Neural cell (in vitro differentiated cells): ENCODE measurements around the gene KLHDC4. TPM values are rescaled to one million over a fixed set of nuclear protein-coding genes. Genes with fewer than 3 reads are reported as not detected.
"Not testable (repeated sequence)": the region's sequence is repeated elsewhere in the genome, so short reads cannot be mapped to it uniquely, and the experiment has no call there.

Experiments used
- H2AFZ ChIP-seq: fragments of 200-600, 300-800 bp; sonication (generic), shearing (Covaris generic); 2 replicates; pipeline ENCODE4 v1.6.0; 2014; ENCODE audit warnings: low read depth, mild to moderate bottlenecking, antibody characterized with exemption, low read length, moderate library complexity
- H3F3A ChIP-seq: fragments of 200-600 bp; shearing (Covaris generic); 2 replicates; pipeline ENCODE4 v1.6.1; 2016; ENCODE audit warnings: mild to moderate bottlenecking, moderate library complexity, mixed read lengths, antibody characterized with exemption, low read length; ENCODE audit not compliant: insufficient read depth, poor library complexity, severe bottlenecking
- H3K27ac ChIP-seq: fragments of 200-600, 300-800 bp; sonication (generic), shearing (Covaris generic); 2 replicates; pipeline ENCODE4 v1.5.1; 2014; ENCODE audit warnings: mild to moderate bottlenecking, low read length, moderate library complexity
- H3K27me3 ChIP-seq: fragments of 300-800, 200-600 bp; sonication (generic), shearing (Covaris generic); 2 replicates; pipeline ENCODE4 v1.6.0; 2014; ENCODE audit warnings: mild to moderate bottlenecking, low read depth, low read length, moderate library complexity; ENCODE audit not compliant: insufficient read depth
- H3K36me3 ChIP-seq: fragments of 300-800, 200-600 bp; sonication (generic), shearing (Covaris generic); 2 replicates; pipeline ENCODE4 v1.5.1; 2014; ENCODE audit warnings: mild to moderate bottlenecking, antibody characterized with exemption, low read length, moderate library complexity; ENCODE audit not compliant: insufficient read depth
- H3K4me2 ChIP-seq: fragments of 300-800, 200-600 bp; sonication (generic), shearing (Covaris generic); 2 replicates; pipeline ENCODE4 v1.6.0; 2014; ENCODE audit warnings: mild to moderate bottlenecking, low read length
- H3K4me3 ChIP-seq: fragments of 300-800, 200-600 bp; sonication (generic), shearing (Covaris generic); 2 replicates; pipeline ENCODE4 v1.5.1; 2014; ENCODE audit warnings: mild to moderate bottlenecking, low read length, moderate library complexity
- H3K79me2 ChIP-seq: fragments of 200-600 bp; shearing (Covaris generic); replicated peaks from 2 replicates; pipeline ENCODE4 v1.6.0; 2014; ENCODE audit warnings: mild to moderate bottlenecking, low read length, moderate library complexity; ENCODE audit not compliant: insufficient read depth
- H3K9ac ChIP-seq: fragments of 300-800, 200-600 bp; sonication (generic), shearing (Covaris generic); 2 replicates; pipeline ENCODE4 v1.6.1; 2016; ENCODE audit warnings: mild to moderate bottlenecking, low read length, mixed read lengths
- H3K9me2 ChIP-seq: fragments of 200-600 bp; shearing (Covaris generic); 2 replicates; pipeline ENCODE4 v1.6.1; 2016; ENCODE audit warnings: mild to moderate bottlenecking, low read length, mixed read lengths; ENCODE audit not compliant: insufficient read depth
- H3K9me3 ChIP-seq: fragments of 200-600, 300-800 bp; sonication (generic), shearing (Covaris generic); 2 replicates; pipeline ENCODE4 v1.6.1; 2016; ENCODE audit warnings: mild to moderate bottlenecking, mixed run types, low read length, moderate library complexity, mixed read lengths
- H4K20me1 ChIP-seq: fragments of 200-600 bp; shearing (Covaris generic); 2 replicates; pipeline ENCODE4 v1.6.1; 2016; ENCODE audit warnings: mild to moderate bottlenecking, mixed run types; ENCODE audit not compliant: insufficient read depth
- CTCF ChIP-seq: fragments of 450-650 bp; IDR thresholded peaks from 2 replicates; pipeline ENCODE4 v1.5.1; 2014; ENCODE audit warnings: antibody characterized with exemption, mild to moderate bottlenecking, moderate library complexity; ENCODE audit not compliant: poor library complexity, severe bottlenecking
- EP300 ChIP-seq: fragments of 450-650 bp; conservative IDR thresholded peaks from 2 replicates; pipeline ENCODE4 v1.6.1; 2014; ENCODE audit warnings: antibody characterized with exemption, mild to moderate bottlenecking, moderate library complexity; ENCODE audit not compliant: poor library complexity, severe bottlenecking
- EZH2 ChIP-seq: fragments of 200-600, 300-800 bp; shearing (Covaris generic), sonication (generic); IDR thresholded peaks from 2 replicates; pipeline ENCODE4 v1.6.1; 2014; ENCODE audit warnings: antibody characterized with exemption, low read length, borderline replicate concordance, mild to moderate bottlenecking; ENCODE audit not compliant: insufficient read depth, poor library complexity, severe bottlenecking
- MXI1 ChIP-seq: fragments of 450-650 bp; conservative IDR thresholded peaks from 2 replicates; pipeline ENCODE4 v1.6.1; 2014; ENCODE audit warnings: antibody characterized with exemption, mild to moderate bottlenecking; ENCODE audit not compliant: poor library complexity, severe bottlenecking
- POLR2AphosphoS5 ChIP-seq: IDR thresholded peaks from 2 replicates; pipeline ENCODE4 v1.6.1; 2012
- RAD21 ChIP-seq: fragments of 450-650 bp; conservative IDR thresholded peaks from 2 replicates; pipeline ENCODE4 v1.6.1; 2014; ENCODE audit warnings: antibody characterized with exemption, mild to moderate bottlenecking, moderate library complexity
- REST ChIP-seq: IDR thresholded peaks from 2 replicates; pipeline ENCODE4 v1.6.1; 2012; ENCODE audit warnings: borderline replicate concordance
- SMC3 ChIP-seq: fragments of 450-650 bp; conservative IDR thresholded peaks from 2 replicates; pipeline ENCODE4 v1.6.1; 2014; ENCODE audit warnings: antibody characterized with exemption, mild to moderate bottlenecking, moderate library complexity; ENCODE audit not compliant: poor library complexity
- TAF1 ChIP-seq: IDR thresholded peaks from 2 replicates; pipeline ENCODE4 v1.6.1; 2012; ENCODE audit warnings: low read depth
- polyA plus RNA-seq: library from polyadenylated mRNA; depleted of rRNA; stranded (reverse); fragments of >200 nt; gene quantifications from 2 replicates; pipeline ENCODE4 v1.2.3, GENCODE V29; 2014

Gene KLHDC4
- polyA plus RNA-seq, 1 donor from 2014 or later = 27.5 TPM

GRCh38 chr16:87778476-87778829 is 12.7 kb upstream of the KLHDC4 start:
- no peaks in the 10 kb centered on the region for H3K9me3 ChIP-seq
- no peaks in the 10 kb centered on the region for H3K27me3 ChIP-seq
- no peak for TF ChIP-seq EP300
- no peak for TF ChIP-seq RAD21
- TF ChIP-seq REST = no peak
- no peak for TF ChIP-seq MXI1
- TF ChIP-seq SMC3 = no peak
- no peak for TF ChIP-seq POLR2AphosphoS5
- TF ChIP-seq EZH2 = no peak
- no peak for TF ChIP-seq TAF1
- H3F3A ChIP-seq = no peaks in the 10 kb centered on the region
- peak overlapping the region; percentile 26 for H3K9ac ChIP-seq
- no peaks in the 10 kb centered on the region for H4K20me1 ChIP-seq
- H3K79me2 ChIP-seq = no peaks in the 10 kb centered on the region
- no peaks in the 10 kb centered on the region for H3K9me2 ChIP-seq
- no peak overlapping the region for H3K27ac ChIP-seq
- H3K4me3 ChIP-seq = no peak overlapping the region
- H2AFZ ChIP-seq = no peak overlapping the region
- no peaks in the 10 kb centered on the region for H3K36me3 ChIP-seq
- H3K4me2 ChIP-seq = no peak overlapping the region

GRCh38 chr16:87773836-87774235 is 8.1 kb upstream of the KLHDC4 start:
- not testable (repeated sequence) for H4K20me1 ChIP-seq, H3K36me3 ChIP-seq, H3F3A ChIP-seq, H3K27ac ChIP-seq, H3K9me3 ChIP-seq, H2AFZ ChIP-seq, H3K9me2 ChIP-seq, H3K79me2 ChIP-seq, H3K9ac ChIP-seq, H3K4me3 ChIP-seq, H3K4me2 ChIP-seq, H3K27me3 ChIP-seq

GRCh38 chr16:87767456-87767855 is 1.7 kb upstream of the KLHDC4 start:
- H4K20me1 ChIP-seq, H3K27me3 ChIP-seq, H3K27ac ChIP-seq, H3K36me3 ChIP-seq, H3K4me3 ChIP-seq, H3K4me2 ChIP-seq, H3K9me2 ChIP-seq, H3K9me3 ChIP-seq, H2AFZ ChIP-seq, H3F3A ChIP-seq, H3K9ac ChIP-seq: not testable (repeated sequence)
- peaks cover 21% of the 10 kb centered on the region for H3K79me2 ChIP-seq

GRCh38 chr16:87766485-87766797 is 655 bp upstream of the KLHDC4 start:
- no peaks in the 10 kb centered on the region for H3K36me3 ChIP-seq
- H4K20me1 ChIP-seq = no peaks in the 10 kb centered on the region
- peaks cover 21% of the 10 kb centered on the region for H3K79me2 ChIP-seq
- peak overlapping the region; percentile 76 for H3K4me2 ChIP-seq
- H3F3A ChIP-seq = no peaks in the 10 kb centered on the region
- H2AFZ ChIP-seq = peak overlapping the region; percentile 97
- no peaks in the 10 kb centered on the region for H3K9me2 ChIP-seq
- no peak for TF ChIP-seq RAD21
- no peak for TF ChIP-seq TAF1
- TF ChIP-seq SMC3 = no peak
- TF ChIP-seq MXI1 = no peak
- TF ChIP-seq EP300 = no peak
- no peak for TF ChIP-seq CTCF
- no peak for TF ChIP-seq REST
- no peak for TF ChIP-seq EZH2
- no peak for TF ChIP-seq POLR2AphosphoS5
- H3K27ac ChIP-seq = peak overlapping the region; percentile 87
- H3K27me3 ChIP-seq = no peaks in the 10 kb centered on the region
- H3K9ac ChIP-seq = peak overlapping the region; percentile 94
- H3K9me3 ChIP-seq = no peaks in the 10 kb centered on the region
- peak overlapping the region; percentile 91 for H3K4me3 ChIP-seq
